K562 (cell line): Measurements from ENCODE around the gene MYL11. TPM values are rescaled to one million over a fixed set of nuclear protein-coding genes. Genes with fewer than 3 reads are reported as not detected.
A peak's percentile ranks its signal among the peaks of the same experiment; 100 is the strongest.

ENCODE experiments used
- CREM ChIP-seq: IDR thresholded peaks from 2 replicates; pipeline ENCODE4 v1.6.1; 2014; ENCODE audit warnings: antibody characterized with exemption, low read depth
- EGR1 ChIP-seq: fragments of 450-650 bp; conservative IDR thresholded peaks from 2 replicates; pipeline ENCODE4 v1.6.1; 2017; ENCODE audit warnings: mild to moderate bottlenecking
- EHMT2 ChIP-seq: fragments of 450-650 bp; IDR thresholded peaks from 2 replicates; pipeline ENCODE4 v1.6.1; 2018; ENCODE audit warnings: antibody characterized with exemption
- ESRRB ChIP-seq: fragments of 250-450 bp; sonication (Bioruptor Pico); IDR thresholded peaks from 2 replicates; pipeline ENCODE4 v1.5.0; 2020; ENCODE audit warnings: mild to moderate bottlenecking, moderate library complexity, borderline replicate concordance
- FOSL1 ChIP-seq: fragments of 200-800 bp; sonication (Bioruptor generic); conservative IDR thresholded peaks from 2 replicates; pipeline ENCODE4 v1.6.1; 2016; ENCODE audit warnings: missing genetic modification characterization, missing compliant biosample characterization
- KDM5B ChIP-seq: fragments of 200-600 bp; sonication (generic); IDR thresholded peaks from 2 replicates; pipeline ENCODE4 v1.6.1; 2012; ENCODE audit warnings: low read depth, mild to moderate bottlenecking, moderate library complexity, low read length, control low read depth, inconsistent platforms; ENCODE audit not compliant: insufficient replicate concordance
- LEF1 ChIP-seq: fragments of 450-650 bp; IDR thresholded peaks from 2 replicates; pipeline ENCODE4 v1.6.1; 2016; ENCODE audit warnings: mild to moderate bottlenecking
- NFRKB ChIP-seq: fragments of 450-650 bp; IDR thresholded peaks from 2 replicates; pipeline ENCODE4 v1.6.1; 2016; ENCODE audit warnings: low read depth
- PHF20 ChIP-seq: fragments of 450-650 bp; IDR thresholded peaks from 2 replicates; pipeline ENCODE4 v1.6.1; 2018; ENCODE audit not compliant: partially characterized antibody
- RBM25 ChIP-seq: fragments of 200-400 bp; formaldehyde crosslinking; IDR thresholded peaks from 2 replicates; pipeline ENCODE4 v1.6.1; 2018; ENCODE audit warnings: low read length, low read depth, moderate library complexity; ENCODE audit not compliant: severe bottlenecking
- TRIM24 ChIP-seq, 2 experiments: fragments of 450-650 bp; IDR thresholded peaks; 2 replicates each; pipeline ENCODE4 v1.6.1; 2016
- ZNF253 ChIP-seq: fragments of 250-450 bp; sonication (Bioruptor Pico); conservative IDR thresholded peaks from 2 replicates; pipeline ENCODE4 v1.6.1; 2021; ENCODE audit warnings: mild to moderate bottlenecking
- ZNF764 ChIP-seq: fragments of 250-450 bp; sonication (Bioruptor Pico); IDR thresholded peaks from 2 replicates; pipeline ENCODE4 v1.4.0; 2020; ENCODE audit warnings: low read depth, mild to moderate bottlenecking, moderate library complexity
- ZNF79 ChIP-seq: fragments of 250-450 bp; sonication (Bioruptor Pico); IDR thresholded peaks from 2 replicates; pipeline ENCODE4 v1.4.0; 2020; ENCODE audit warnings: low read depth, mild to moderate bottlenecking, moderate library complexity
- ZSCAN29 ChIP-seq: fragments of 450-650 bp; IDR thresholded peaks from 2 replicates; pipeline ENCODE4 v1.6.1; 2017
- polyA plus RNA-seq, 8 experiments: library from polyadenylated mRNA; depleted of rRNA in 4 of 8; stranded (reverse) in 5 of 8; unstranded in 3 of 8; fragments of >200 nt; fragmentation: Nextera tagmentation in 2 of 8; fragmentation: Illumina TruSeq in 1 of 8; extraction: Ambion mirVana in 2 of 8; extraction: Trizol in 1 of 8; gene quantifications; 2 replicates each; pipeline versions ENCODE4 v1.2.1 to v1.2.3, GENCODE V29; 2011 to 2014; ENCODE audit warnings: inconsistent platforms in 1 of 8, missing spikeins in 1 of 8
- total RNA-seq, 7 experiments: library from RNA; depleted of rRNA in 6 of 7; stranded (reverse); fragments of >200 nt in 6 of 7; fragmentation: Illumina TruSeq in 2 of 7; extraction: Trizol in 2 of 7; gene quantifications; 2 replicates each; pipeline versions ENCODE4 v1.2.1 to v1.2.3, GENCODE V29; 2011 to 2021; ENCODE audit warnings: low replicate concordance in 1 of 7
- TF ChIP-seq, protein P1 (sequence below): sonication (generic); formaldehyde crosslinking; IDR thresholded peaks from 2 replicates; pipeline ENCODE4 v1.8.0; 2022; ENCODE audit warnings: mild to moderate bottlenecking, missing genetic modification reagents
- TF ChIP-seq, protein P2 (sequence below): fragments of 250-450 bp; sonication (Bioruptor Pico); IDR thresholded peaks from 2 replicates; pipeline ENCODE4 v1.5.0; 2020; ENCODE audit warnings: mild to moderate bottlenecking
- TF ChIP-seq, protein P3 (sequence below): fragments of 150-350 bp; IDR thresholded peaks from 2 replicates; pipeline ENCODE4 v1.6.1; 2014; ENCODE audit warnings: low read depth, mild to moderate bottlenecking, low read length, borderline replicate concordance
- TF ChIP-seq, protein P4 (sequence below): fragments of 450-650 bp; conservative IDR thresholded peaks from 2 replicates; pipeline ENCODE4 v1.6.1; 2016; ENCODE audit warnings: missing genetic modification characterization, low read depth, mild to moderate bottlenecking, missing compliant biosample characterization, moderate library complexity

MYL11 gene
- total and polyA plus RNA-seq, 9 of the 15 experiments (the other 6 are each of a cell fraction or from before 2014, with no cell fraction given) = 0.31 to 1.5 (median 0.73) TPM; not detected in 4

DNA sequence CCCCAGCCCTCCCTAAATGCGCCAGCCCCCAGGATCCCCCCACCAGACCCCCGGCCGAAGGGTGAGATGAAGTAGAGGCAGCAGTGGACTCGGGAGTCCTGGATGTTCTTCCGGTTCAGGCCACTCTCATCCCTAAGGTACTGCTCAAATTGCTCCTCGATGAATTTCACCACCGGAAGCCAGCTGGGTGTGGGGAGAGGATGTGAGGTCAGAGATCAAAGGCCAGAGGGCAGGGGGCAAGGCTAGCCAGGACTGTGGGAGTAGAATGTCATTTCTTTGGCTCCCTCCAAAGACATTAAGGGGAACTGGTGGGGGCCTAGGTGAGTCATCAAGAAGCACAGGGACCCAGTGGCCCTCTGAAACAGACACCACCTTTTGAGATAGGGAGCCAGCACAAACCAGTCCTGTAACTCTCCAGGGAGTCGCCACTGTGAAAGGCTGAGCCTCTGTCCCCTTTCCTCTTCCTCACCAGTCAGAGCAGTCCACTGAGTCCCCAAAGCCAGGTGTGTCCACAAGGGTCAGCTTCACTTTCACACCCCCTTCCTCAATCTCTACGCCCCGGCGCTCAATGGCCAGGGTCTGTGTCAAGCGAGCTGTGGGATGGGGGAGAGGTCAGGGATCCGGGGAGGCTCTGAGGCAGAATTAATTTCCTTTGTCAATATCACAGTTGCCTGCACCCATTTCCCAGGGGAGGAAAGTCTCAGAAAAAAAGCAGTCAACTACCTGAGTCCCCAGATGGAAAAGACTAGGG is 6.9 kb downstream of the MYL11 start (continued):
- TF ChIP-seq, protein P1, sequence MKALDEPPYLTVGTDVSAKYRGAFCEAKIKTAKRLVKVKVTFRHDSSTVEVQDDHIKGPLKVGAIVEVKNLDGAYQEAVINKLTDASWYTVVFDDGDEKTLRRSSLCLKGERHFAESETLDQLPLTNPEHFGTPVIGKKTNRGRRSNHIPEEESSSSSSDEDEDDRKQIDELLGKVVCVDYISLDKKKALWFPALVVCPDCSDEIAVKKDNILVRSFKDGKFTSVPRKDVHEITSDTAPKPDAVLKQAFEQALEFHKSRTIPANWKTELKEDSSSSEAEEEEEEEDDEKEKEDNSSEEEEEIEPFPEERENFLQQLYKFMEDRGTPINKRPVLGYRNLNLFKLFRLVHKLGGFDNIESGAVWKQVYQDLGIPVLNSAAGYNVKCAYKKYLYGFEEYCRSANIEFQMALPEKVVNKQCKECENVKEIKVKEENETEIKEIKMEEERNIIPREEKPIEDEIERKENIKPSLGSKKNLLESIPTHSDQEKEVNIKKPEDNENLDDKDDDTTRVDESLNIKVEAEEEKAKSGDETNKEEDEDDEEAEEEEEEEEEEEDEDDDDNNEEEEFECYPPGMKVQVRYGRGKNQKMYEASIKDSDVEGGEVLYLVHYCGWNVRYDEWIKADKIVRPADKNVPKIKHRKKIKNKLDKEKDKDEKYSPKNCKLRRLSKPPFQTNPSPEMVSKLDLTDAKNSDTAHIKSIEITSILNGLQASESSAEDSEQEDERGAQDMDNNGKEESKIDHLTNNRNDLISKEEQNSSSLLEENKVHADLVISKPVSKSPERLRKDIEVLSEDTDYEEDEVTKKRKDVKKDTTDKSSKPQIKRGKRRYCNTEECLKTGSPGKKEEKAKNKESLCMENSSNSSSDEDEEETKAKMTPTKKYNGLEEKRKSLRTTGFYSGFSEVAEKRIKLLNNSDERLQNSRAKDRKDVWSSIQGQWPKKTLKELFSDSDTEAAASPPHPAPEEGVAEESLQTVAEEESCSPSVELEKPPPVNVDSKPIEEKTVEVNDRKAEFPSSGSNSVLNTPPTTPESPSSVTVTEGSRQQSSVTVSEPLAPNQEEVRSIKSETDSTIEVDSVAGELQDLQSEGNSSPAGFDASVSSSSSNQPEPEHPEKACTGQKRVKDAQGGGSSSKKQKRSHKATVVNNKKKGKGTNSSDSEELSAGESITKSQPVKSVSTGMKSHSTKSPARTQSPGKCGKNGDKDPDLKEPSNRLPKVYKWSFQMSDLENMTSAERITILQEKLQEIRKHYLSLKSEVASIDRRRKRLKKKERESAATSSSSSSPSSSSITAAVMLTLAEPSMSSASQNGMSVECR (CRISPR knock-in tag) = no peak
- TF ChIP-seq EHMT2 (no peak), ZNF253 (CRISPR knock-in tag) (no peak), FOSL1 (tag) (peak; percentile 76), TRIM24 (IDR thresholded peaks at IDR 0.05) (peak; percentile 36 to 74; a peak in 3 of 4 replicates), RBM25 (no peak), CREM (peak; percentile 84), EGR1 (peak; percentile 29; the same call in 1 of the 2 replicates), ESRRB (no peak), PHF20 (peak; percentile 51), LEF1 (peak; percentile 71), NFRKB (no peak), KDM5B (peak; percentile 66), ZNF764 (no peak), ZNF79 (CRISPR knock-in tag) (no peak), ZSCAN29 (no peak)
- TF ChIP-seq, protein P2, sequence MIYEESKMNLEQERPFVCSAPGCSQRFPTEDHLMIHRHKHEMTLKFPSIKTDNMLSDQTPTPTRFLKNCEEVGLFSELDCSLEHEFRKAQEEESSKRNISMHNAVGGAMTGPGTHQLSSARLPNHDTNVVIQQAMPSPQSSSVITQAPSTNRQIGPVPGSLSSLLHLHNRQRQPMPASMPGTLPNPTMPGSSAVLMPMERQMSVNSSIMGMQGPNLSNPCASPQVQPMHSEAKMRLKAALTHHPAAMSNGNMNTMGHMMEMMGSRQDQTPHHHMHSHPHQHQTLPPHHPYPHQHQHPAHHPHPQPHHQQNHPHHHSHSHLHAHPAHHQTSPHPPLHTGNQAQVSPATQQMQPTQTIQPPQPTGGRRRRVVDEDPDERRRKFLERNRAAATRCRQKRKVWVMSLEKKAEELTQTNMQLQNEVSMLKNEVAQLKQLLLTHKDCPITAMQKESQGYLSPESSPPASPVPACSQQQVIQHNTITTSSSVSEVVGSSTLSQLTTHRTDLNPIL (CRISPR knock-in tag) = no peak
- TF ChIP-seq, protein P3, sequence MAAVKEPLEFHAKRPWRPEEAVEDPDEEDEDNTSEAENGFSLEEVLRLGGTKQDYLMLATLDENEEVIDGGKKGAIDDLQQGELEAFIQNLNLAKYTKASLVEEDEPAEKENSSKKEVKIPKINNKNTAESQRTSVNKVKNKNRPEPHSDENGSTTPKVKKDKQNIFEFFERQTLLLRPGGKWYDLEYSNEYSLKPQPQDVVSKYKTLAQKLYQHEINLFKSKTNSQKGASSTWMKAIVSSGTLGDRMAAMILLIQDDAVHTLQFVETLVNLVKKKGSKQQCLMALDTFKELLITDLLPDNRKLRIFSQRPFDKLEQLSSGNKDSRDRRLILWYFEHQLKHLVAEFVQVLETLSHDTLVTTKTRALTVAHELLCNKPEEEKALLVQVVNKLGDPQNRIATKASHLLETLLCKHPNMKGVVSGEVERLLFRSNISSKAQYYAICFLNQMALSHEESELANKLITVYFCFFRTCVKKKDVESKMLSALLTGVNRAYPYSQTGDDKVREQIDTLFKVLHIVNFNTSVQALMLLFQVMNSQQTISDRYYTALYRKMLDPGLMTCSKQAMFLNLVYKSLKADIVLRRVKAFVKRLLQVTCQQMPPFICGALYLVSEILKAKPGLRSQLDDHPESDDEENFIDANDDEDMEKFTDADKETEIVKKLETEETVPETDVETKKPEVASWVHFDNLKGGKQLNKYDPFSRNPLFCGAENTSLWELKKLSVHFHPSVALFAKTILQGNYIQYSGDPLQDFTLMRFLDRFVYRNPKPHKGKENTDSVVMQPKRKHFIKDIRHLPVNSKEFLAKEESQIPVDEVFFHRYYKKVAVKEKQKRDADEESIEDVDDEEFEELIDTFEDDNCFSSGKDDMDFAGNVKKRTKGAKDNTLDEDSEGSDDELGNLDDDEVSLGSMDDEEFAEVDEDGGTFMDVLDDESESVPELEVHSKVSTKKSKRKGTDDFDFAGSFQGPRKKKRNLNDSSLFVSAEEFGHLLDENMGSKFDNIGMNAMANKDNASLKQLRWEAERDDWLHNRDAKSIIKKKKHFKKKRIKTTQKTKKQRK = no peak
- TF ChIP-seq, protein P4, sequence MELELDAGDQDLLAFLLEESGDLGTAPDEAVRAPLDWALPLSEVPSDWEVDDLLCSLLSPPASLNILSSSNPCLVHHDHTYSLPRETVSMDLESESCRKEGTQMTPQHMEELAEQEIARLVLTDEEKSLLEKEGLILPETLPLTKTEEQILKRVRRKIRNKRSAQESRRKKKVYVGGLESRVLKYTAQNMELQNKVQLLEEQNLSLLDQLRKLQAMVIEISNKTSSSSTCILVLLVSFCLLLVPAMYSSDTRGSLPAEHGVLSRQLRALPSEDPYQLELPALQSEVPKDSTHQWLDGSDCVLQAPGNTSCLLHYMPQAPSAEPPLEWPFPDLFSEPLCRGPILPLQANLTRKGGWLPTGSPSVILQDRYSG (tag) = no peak
